Measurements from ENCODE around the gene NCOA1.

DNA sequence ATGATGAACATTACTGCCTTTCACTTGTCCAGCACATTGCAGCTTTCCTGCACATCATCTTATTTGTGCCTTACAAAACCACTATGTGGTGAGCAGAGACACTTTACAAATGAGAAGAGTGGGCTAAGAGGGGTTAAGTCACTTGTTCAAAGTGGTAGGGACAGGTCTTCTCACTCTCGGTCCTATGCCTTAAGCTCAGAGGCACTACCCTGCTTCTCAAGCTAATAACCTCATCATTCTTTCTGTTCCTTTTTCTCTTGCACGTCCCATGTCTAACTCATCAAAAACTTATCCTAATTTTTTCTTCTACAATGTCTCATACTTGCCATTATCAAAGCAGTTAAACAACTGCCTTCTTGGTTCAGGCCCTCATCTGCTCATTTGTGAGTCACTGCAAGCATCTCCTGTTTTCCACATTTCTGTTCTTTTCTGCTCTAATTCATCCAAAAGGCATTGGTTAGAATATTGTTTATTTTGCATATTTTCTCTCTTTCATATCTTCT is 21.9 kb upstream of the NCOA1 start:
- TF ChIP-seq, protein P1, sequence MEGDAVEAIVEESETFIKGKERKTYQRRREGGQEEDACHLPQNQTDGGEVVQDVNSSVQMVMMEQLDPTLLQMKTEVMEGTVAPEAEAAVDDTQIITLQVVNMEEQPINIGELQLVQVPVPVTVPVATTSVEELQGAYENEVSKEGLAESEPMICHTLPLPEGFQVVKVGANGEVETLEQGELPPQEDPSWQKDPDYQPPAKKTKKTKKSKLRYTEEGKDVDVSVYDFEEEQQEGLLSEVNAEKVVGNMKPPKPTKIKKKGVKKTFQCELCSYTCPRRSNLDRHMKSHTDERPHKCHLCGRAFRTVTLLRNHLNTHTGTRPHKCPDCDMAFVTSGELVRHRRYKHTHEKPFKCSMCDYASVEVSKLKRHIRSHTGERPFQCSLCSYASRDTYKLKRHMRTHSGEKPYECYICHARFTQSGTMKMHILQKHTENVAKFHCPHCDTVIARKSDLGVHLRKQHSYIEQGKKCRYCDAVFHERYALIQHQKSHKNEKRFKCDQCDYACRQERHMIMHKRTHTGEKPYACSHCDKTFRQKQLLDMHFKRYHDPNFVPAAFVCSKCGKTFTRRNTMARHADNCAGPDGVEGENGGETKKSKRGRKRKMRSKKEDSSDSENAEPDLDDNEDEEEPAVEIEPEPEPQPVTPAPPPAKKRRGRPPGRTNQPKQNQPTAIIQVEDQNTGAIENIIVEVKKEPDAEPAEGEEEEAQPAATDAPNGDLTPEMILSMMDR (conservative IDR thresholded peaks at IDR 0.05): no peak
- no peak for TF ChIP-seq EZH2 (IDR thresholded peaks at IDR 0.05; ENCODE audit: low read depth)
